ENCODE results near the gene EPHB4. TPM values are rescaled to one million over a fixed set of nuclear protein-coding genes. Genes with fewer than 3 reads are reported as not detected.

EPHB4 gene
- total and polyA plus RNA-seq, 2 donors (not counting 3 experiments of a cell fraction or from before 2014, with no cell fraction given): 193 to 274 TPM

- peaks cover 11% of the 10 kb centered on the region for H3K4me1 ChIP-seq (ENCODE audit: control insufficient read depth, extremely low read depth, insufficient read depth, low read length)
- peaks cover 41% of the 10 kb centered on the region for H3K79me2 ChIP-seq (ENCODE audit: control insufficient read depth, insufficient read depth, low read length)
- H3K4me2 ChIP-seq (ENCODE audit: insufficient read depth, low read length): no peak overlapping the region
- H3K4me3 ChIP-seq (replicated peaks in 1 of 3; ENCODE audit: insufficient read depth in 1 of 3, low read depth in 1 of 3, low read length in 3 of 3): no peak overlapping the region
- CTCF ChIA-PET: interaction anchor here (1.1 to 4.5 kb wide), 3 partner anchors 13 to 32 kb away, joined by 3 to 29 read pairs (median 3); partner anchors contain the start of gene SLC12A9
- FAIRE-seq: no peak
- no peaks in the 10 kb centered on the region for H3K27me3 ChIP-seq (ENCODE audit: control insufficient read depth in 2 of 2, insufficient read depth in 2 of 2, low read length in 2 of 2)
- POLR2A ChIA-PET: no interaction called here
- BruUV-seq (replicated peaks): no TSS peak
- no peak for DNase-seq (ENCODE audit: low read depth, low spot score)
- no peak overlapping the region for H2AFZ ChIP-seq (ENCODE audit: low read depth, low read length)
- TF ChIP-seq EZH2 (IDR thresholded peaks at IDR 0.05; ENCODE audit: borderline replicate concordance, low read depth, low read length, severe bottlenecking) (no peak), GATA2 (IDR thresholded peaks at IDR 0.05; ENCODE audit: insufficient read depth, insufficient read length, low read depth, low read length) (no peak), POLR2A (IDR thresholded peaks at IDR 0.05; ENCODE audit: low read depth, low read length) (no peak), JUN (IDR thresholded peaks at IDR 0.05; ENCODE audit: borderline replicate concordance, insufficient read depth, insufficient read length, low read depth) (no peak), MYC (IDR thresholded peaks at IDR 0.05; ENCODE audit: low read depth, low read length) (no peak), POLR2AphosphoS5 (IDR thresholded peaks at IDR 0.05; ENCODE audit: insufficient read depth, low read depth, low read length) (no peak), FOS (IDR thresholded peaks at IDR 0.05; ENCODE audit: borderline replicate concordance, insufficient read depth, low read length) (no peak)
- TF ChIP-seq, protein P1, sequence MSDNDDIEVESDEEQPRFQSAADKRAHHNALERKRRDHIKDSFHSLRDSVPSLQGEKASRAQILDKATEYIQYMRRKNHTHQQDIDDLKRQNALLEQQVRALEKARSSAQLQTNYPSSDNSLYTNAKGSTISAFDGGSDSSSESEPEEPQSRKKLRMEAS (IDR thresholded peaks at IDR 0.05; ENCODE audit: insufficient read depth, insufficient read length): no peak
- TF ChIP-seq, protein P2, sequence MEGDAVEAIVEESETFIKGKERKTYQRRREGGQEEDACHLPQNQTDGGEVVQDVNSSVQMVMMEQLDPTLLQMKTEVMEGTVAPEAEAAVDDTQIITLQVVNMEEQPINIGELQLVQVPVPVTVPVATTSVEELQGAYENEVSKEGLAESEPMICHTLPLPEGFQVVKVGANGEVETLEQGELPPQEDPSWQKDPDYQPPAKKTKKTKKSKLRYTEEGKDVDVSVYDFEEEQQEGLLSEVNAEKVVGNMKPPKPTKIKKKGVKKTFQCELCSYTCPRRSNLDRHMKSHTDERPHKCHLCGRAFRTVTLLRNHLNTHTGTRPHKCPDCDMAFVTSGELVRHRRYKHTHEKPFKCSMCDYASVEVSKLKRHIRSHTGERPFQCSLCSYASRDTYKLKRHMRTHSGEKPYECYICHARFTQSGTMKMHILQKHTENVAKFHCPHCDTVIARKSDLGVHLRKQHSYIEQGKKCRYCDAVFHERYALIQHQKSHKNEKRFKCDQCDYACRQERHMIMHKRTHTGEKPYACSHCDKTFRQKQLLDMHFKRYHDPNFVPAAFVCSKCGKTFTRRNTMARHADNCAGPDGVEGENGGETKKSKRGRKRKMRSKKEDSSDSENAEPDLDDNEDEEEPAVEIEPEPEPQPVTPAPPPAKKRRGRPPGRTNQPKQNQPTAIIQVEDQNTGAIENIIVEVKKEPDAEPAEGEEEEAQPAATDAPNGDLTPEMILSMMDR (IDR thresholded peaks at IDR 0.05; ENCODE audit: extremely low read depth in 1 of 2, insufficient read depth in 1 of 2, low read depth in 1 of 2, low read length in 2 of 2): no peak
- no peaks in the 10 kb centered on the region for H3K9me1 ChIP-seq (replicated peaks; ENCODE audit: control insufficient read depth, extremely low read depth, insufficient read depth, low read length)
- H4K20me1 ChIP-seq (replicated peaks; ENCODE audit: control insufficient read depth, extremely low read depth, insufficient read depth, low read length): no peaks in the 10 kb centered on the region
- dilution Hi-C loops (cut with MboI; ENCODE audit: extremely low pct_ligation_motif_present, low sequenced_read_pairs): no loop called here
- no peak overlapping the region for H3K27ac ChIP-seq (ENCODE audit: insufficient read depth, low read depth, low read length)
- H3K9ac ChIP-seq (replicated peaks; ENCODE audit: extremely low read depth, insufficient read depth, low read length): no peak overlapping the region
- no peaks in the 10 kb centered on the region for H3K9me3 ChIP-seq (replicated peaks; ENCODE audit: control insufficient read depth, insufficient read depth, low read length)
- peaks cover 37 to 68% of the 10 kb centered on the region in 2 experiments for H3K36me3 ChIP-seq (ENCODE audit: control insufficient read depth in 2 of 2, extremely low read depth in 1 of 2, insufficient read depth in 2 of 2, low read length in 2 of 2)
- intact Hi-C loops (cut with micrococcal nuclease): no loop called here
Measured at GRCh38 chr7:100819586-100819985, 7.7 kb downstream of the EPHB4 start.

All from endothelial cell of umbilical vein (primary cell).